G401 (cell line): Measurements from ENCODE around the gene DGKE. TPM values are rescaled to one million over a fixed set of nuclear protein-coding genes. Genes with fewer than 3 reads are reported as not detected.

Experiments used
- DNase-seq: peaks from one replicate; pipeline ENCODE4 v3.0.0-alpha.2; 2015; ENCODE audit warnings: low spot score
- in situ Hi-C: cut with HindIII; loops from 2 replicates; pipeline ENCODE4 v1.10.0; 2016; ENCODE audit warnings: low sequenced_read_pairs, mixed read lengths
- total RNA-seq: library from RNA; depleted of rRNA; stranded (reverse); fragments of >200 nt; shearing (Covaris generic); gene quantifications from 2 replicates; pipeline ENCODE4 v1.2.3, GENCODE V29; 2014; rRNA removed

DGKE gene
- total RNA-seq = 9.5 and 12.8 TPM in 2 replicates

DNA sequence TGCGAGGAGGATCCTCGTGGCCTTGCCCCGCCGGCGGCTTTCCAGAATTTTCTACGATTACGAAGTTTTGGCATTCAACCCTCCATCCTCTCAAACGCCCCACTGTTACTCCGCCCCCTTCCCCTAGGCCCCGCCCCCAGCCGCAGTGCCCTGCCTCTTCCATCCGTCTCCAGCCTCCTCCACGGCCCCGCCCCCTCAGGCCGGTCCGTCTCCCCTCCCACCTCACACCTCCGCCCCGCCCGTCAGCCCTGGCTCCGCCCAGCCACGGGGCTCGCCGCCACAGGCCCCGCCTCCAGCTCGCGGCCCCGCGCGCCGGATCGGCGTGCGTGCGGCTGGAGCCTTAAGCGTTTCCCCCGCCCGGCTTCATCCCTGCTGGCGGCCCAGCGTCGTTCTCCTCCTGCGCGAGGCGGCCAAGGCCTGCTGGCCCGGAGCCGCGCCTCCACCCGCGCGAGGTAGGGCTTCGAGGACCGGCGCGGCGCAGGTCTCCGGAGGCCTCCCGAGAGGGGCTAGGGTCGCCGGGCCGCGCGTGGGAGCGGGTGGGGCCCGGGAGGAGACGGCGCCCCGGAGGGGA, at the start of gene DGKE, which contains the start of gene C17orf67:
Gene DGKE, plus strand, starts transcription at position 343 of the 571 bp plus-strand sequence. CDS start 645 bp downstream, outside the sequence.
Gene C17orf67, minus strand, starts transcription at position 112 of the 571 bp plus-strand sequence. CDS start 18,110 bp downstream, outside the sequence.
- in situ Hi-C loops = no loop called here

GRCh38 chr17:56785405-56785804, 48.5 kb upstream of the DGKE start:
- peak; percentile 70 for DNase-seq
- in situ Hi-C loops = no loop called here

More for the DNA sequence above, at the start of gene DGKE, which contains the start of gene C17orf67:
- peak; percentile 99 for DNase-seq

DNA sequence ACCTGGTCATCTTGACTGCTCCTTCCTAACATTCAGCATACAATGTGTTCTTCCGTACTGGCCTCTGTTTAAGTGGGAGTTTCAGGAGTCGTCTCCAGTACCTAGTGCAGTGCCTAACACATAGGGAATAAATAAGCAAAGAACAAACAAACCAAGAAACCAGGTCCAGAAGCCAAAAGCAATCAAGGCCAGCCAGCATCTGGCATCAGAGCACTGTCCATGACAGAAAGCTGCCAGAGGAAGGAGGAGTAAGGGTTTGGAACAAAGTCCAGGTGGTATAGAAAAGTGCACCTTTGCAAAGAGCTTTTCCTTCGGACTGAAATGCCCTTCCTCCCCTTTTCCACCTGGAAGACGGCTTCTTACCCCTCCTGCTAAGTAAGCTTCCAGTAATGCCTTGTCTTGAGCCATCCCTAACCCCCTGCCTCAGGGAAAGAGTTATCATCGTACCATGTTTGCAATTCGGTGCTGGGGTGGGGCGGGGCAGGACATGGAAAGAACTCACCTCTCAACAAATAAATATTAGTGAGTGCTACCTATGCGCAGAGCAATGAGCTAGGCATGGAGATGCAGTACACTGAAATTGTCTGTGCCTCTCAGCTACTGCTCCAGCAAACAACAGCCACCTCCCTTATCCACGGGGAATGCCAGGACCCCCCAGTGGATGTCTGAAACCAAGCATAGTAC, 47.8 kb upstream of the DGKE start:
- in situ Hi-C loops = no loop called here
- DNase-seq = peak; percentile 9

DNA sequence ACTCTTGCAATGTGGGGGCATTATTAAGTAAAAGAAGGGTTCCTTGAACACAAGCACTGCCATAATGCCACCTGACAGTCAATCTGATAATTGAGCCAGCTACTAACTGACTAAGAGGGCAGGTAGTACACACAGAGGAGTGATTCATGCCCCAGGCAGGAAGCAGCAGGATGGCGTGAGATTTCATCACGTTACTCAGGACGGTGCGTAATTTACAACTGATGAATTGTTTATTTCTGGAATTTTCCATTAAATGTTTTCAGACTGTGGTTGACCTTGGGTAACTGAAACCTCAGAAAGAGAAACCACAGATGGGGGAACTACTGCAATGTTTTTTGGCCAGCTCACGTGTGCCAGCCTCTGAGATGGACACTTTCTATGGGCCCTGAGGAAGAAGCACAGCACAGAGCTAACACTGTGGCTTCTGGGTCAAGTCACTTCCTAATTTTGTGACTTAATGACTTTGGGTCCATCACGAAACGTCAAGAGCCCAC, 46.9 kb upstream of the DGKE start:
- DNase-seq = no peak
- in situ Hi-C loops = no loop called here

DNA sequence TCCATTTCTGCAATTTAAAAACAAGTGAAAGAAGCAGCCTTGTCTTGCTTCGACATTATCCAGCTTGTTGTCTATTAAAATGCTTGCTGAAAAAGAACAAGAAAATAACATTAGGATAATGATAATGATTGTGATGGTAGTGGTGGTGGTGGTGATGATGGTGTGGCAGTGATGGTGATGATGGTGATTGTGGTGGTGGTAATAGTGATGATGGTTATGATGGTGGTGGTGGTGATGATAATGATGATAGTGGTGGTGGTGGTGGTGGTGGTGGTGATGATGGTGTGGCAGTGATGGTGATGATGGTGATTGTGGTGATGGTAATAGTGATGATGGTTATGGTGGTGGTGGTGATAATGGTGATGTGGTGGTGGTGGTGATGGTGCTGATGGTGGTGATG, 41.7 kb upstream of the DGKE start:
- no peak for DNase-seq
- in situ Hi-C loops = no loop called here

DNA sequence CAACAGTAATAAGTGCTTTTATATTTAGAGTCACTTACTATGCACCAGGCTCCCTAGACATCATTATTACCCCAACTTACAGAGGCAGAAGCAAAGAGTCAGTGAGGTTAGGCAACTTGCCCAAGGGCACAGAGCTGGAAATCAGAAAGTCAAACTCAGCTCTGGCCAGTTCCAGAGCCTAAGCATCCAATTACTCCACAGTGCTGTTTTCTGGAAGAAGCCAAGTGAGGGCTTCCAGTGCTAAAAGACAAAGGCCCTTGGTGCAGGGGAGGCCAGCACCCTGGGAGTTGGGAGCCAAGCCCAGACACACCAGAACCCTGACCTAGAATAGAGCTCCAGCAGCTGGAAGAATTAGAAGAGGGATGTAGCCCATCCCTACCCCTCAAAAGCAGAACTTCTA, 40.4 kb upstream of the DGKE start:
- DNase-seq = no peak
- in situ Hi-C loops = no loop called here

DNA sequence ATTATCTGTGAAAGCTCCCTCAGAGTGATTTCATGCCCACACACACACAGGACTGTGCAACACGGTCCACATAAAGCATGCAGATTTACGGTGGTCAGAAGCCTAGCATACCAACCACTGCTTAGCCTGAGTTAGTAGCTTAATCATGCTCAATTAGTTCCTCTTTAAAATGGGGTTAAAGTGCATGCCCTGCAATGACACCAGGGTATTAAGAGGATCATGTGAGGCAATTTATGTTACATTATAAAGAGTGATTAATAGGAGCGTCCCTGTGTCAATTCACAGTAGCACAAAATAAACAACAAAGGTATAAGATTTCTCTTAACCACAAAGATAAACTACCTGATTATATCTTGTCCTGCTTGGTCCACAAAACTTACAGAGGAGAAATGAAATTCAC, 40.0 kb upstream of the DGKE start:
- DNase-seq = no peak
- in situ Hi-C loops = no loop called here

- DNase-seq = no peak
- in situ Hi-C loops = no loop called here
These were observed 38.6 kb upstream of the DGKE start for GRCh38 chr17:56795221-56795865.

DNA sequence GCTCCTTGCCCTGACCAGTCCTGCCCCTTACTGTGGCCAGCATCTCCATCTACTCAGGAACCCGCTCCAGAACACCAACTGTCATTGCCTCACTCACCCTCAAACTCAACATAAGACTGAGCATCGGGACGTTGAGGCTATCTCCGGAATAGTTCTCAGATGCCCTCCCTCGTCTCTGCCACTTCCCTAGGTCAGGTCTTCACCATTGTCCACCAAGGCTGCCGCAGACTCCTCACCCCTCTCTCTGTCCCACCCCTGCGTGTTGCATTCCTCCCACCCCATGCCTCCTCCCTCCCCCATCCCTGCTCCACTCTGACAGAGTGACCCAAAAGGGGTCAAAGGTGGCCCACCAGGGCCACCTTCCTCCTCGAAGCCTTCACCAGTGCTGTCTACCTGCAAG, 37.4 kb upstream of the DGKE start:
- in situ Hi-C loops = no loop called here

DNA sequence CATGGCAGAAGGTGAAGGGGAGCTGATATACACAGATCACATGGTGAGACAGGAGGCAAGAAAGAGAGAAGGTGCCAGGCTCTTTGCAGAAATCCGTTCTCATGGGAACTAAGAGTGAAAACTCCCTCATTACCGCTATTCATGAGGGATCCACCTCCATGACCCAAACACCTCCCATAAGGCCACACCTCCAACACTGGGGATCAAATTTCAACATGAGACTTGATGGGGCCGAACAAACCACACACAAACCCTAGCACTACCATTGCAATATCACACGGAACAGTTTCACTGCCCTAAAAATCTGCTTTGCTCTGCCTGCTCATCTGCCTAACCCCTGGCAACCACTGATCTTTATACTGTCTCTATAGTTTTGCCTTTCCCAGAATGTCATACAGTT, 35.0 kb upstream of the DGKE start:
- no peak for DNase-seq

More for the DNA sequence above, 37.4 kb upstream of the DGKE start:
- DNase-seq = no peak

DNA sequence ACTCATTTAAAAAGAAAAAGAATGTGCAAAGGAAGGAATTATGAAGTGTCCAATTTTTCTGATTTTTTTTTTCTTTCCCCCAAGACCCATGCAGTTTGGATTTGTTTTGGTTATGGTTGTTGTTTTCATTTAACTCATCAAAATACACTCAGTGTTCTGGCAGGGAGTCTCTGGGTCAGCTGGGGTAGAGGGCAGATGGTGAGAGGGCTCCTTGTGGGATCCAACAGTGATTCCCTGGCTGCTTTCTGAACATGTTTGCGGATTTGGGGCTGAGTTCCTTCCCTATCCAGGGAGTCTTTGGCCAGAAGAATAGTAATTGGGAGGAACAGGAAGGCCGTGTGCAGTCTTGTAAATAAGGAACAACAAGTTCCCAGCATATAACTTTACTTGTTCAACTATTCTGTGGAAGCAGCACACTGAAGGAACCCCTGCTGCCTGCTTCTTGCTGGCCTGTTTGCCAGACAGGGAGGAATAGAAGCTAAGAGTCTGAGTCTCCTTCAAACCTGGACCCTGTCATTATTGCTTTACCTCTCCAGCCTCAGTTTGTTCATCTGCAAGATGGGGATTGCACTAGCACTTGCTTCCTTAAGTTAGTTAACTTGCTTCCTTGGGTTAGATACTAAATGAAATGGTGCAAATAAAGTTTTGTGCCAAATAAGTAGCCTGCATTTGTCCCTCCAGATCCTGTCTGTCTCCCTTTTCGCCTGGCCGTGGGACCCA, 32.3 kb upstream of the DGKE start:
- peak; percentile 56 for DNase-seq
- in situ Hi-C loops = no loop called here

More for the DNA sequence above, 35.0 kb upstream of the DGKE start:
- in situ Hi-C loops = no loop called here

DNA sequence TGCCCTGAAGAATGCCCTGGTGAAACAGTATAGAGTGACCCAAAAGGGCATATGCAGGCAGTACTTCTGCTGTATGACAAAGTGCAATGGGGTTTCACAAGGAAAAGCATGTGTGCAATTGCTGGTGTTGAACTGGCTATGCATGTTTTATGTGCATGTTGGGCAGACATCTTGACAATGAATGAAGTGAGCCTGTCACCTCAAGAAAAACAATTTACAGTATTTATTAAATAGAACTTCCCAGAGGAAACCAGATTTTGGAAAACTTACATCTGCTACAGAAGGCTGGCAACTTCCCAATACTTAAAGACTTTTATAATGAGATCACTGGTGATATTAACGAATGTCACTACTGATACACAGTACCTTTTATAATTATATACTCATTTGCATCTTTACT, 30.9 kb upstream of the DGKE start:
- in situ Hi-C loops = no loop called here
- DNase-seq = no peak

- in situ Hi-C loops = no loop called here
- DNase-seq = no peak
These were observed 29.5 kb upstream of the DGKE start for GRCh38 chr17:56804454-56804853.

DNA sequence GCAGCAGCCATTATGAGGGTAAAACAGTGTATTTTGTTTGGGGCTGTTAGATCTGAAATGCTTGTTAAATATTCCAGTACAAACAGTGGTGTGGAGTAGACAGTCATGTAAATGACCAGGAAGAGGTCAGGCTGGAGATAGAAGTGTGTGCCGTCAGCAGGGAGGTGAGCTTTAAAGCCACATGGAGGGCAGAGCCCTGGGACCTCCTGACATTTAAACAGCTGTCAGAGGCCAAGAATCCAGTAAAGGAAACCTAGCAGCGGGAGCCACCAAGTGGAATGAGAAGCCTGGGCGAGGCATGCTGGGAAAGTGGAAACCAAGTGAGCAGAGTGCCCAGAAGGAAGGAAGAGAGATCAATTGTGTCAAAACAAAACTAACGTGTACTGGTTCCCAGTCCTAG, 27.0 kb upstream of the DGKE start:
- in situ Hi-C loops = no loop called here
- DNase-seq = no peak

- in situ Hi-C loops = no loop called here
- DNase-seq = no peak
These were observed 26.2 kb upstream of the DGKE start for GRCh38 chr17:56807723-56808122.

DNA sequence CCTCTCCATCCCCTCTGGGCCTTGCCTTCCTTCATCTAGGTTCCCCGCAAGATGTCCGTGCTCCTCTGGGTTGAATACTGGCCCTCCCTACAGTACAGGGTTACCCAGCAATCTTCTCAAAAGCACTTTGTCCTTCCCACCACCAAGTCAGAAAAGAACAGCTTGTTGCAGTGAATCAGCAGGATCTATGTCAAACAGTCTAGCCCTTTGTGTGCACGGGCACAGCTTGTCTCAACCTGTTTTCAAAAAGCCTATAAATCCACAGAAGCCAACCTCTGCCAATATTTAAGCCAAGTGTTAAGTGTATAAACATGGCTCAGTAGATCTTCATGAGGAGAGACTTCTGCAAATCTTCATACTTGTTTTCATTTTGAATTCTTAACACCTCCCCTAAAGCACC, 25.4 kb upstream of the DGKE start:
- DNase-seq = peak; percentile 36
- in situ Hi-C loops = no loop called here

DNA sequence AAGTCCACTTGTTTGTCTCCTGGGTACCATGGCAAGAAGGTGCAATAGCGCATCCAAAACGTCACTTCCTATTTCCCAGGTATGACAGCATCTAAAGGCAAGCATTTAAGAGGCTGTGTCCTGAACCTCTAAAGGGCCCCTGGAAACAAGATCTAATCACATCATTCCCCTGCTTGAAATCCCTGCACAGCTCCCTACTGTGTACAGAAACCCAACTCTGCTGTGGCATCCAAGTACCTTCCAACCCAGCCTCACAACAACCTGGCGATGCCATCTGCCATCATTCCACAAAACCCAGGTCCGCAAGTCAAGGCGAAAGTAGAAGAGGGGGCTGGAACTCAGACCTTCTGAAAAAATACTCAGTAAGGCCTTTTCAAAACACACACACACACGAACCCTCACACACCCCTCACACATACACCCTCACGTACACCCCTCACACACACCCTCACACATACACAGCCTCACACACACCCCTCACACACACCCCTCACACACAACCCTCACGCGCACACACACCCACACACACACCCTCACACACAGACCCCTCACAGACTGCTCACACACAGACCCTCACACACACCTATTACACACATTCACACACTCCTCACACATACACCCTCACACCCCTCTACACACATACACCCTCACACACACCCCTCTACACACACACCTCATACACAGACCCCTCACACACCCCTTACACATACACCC, 24.7 kb upstream of the DGKE start:
- DNase-seq = peak; percentile 66
- in situ Hi-C loops = no loop called here

GRCh38 chr17:56809820-56810179, 24.2 kb upstream of the DGKE start:
- in situ Hi-C loops = no loop called here
- DNase-seq = no peak

- in situ Hi-C loops = no loop called here
- no peak for DNase-seq
These were observed 23.6 kb upstream of the DGKE start for GRCh38 chr17:56810343-56810742.
